Measurements from ENCODE around the gene ATRX.

Gene ATRX

DNA sequence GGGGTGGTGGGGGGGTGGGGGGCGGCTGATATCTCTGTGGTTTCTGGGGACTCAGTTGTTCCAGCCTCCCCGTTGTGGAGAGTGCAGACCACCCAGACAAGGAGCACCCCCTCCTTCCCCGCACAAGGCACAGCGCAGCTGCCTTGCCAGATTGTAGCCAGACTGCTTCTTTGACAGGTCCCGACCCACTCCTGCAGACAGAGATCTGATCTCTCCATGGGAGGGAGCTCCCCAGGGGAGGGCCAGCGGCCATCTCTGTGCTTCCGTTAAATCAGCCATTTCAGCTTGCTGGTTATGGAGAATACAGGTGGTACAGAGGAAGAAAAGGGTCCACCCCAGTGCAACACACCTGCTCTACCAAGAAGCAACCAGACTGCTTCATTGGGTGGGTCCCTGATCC lies 258.0 kb downstream of the ATRX start:
- DNase-seq (ENCODE audit: extremely low read depth, low read depth) = no peak
- H3K4me3 ChIP-seq (replicated peaks; ENCODE audit: low read depth, low read length) = no peak overlapping the region
- TF ChIP-seq, protein P1, sequence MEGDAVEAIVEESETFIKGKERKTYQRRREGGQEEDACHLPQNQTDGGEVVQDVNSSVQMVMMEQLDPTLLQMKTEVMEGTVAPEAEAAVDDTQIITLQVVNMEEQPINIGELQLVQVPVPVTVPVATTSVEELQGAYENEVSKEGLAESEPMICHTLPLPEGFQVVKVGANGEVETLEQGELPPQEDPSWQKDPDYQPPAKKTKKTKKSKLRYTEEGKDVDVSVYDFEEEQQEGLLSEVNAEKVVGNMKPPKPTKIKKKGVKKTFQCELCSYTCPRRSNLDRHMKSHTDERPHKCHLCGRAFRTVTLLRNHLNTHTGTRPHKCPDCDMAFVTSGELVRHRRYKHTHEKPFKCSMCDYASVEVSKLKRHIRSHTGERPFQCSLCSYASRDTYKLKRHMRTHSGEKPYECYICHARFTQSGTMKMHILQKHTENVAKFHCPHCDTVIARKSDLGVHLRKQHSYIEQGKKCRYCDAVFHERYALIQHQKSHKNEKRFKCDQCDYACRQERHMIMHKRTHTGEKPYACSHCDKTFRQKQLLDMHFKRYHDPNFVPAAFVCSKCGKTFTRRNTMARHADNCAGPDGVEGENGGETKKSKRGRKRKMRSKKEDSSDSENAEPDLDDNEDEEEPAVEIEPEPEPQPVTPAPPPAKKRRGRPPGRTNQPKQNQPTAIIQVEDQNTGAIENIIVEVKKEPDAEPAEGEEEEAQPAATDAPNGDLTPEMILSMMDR (IDR thresholded peaks at IDR 0.05; ENCODE audit: low read depth, low read length, missing control alignments) = no peak

DNA sequence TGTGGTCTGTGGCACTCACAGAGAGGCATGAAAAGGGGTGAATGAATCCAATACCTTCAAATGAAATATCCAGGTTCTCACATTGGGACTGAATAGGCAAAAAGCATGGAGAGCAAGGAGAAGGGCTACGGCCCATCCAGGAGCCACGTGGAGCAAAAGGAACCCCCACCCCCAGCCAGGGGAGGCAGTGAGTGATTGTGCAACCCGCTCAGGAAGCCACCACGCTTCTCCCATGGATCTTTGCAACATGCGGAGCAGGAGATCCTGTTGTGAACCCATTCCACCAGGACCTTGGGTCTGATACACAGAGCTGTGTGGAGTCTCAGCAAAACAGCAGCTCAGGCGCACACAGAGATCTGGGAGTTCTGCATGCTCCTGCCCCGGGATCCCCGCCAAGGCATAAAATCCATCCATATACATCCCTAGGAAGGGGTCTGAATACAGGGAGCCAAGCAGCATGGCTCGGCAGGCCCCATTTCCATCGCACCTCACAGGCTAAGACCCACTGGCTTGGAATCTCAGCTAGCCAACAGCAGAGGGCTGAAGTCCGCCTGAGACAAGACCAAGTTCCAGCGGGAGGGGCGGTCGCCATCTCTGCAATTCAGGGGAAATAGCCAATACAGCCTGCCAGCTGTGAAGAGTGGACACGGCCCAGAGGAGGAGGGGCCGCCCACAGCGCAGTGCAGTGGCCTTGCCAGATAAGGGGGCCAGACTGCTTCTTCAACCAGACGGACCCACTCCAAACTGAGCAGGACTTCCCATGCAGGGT lies 258.6 kb downstream of the ATRX start:
- TF ChIP-seq, protein P1 (IDR thresholded peaks at IDR 0.05; ENCODE audit: low read depth, low read length, missing control alignments) = no peak
- no peak overlapping the region for H3K4me3 ChIP-seq (replicated peaks; ENCODE audit: low read depth, low read length)
- DNase-seq (ENCODE audit: extremely low read depth, low read depth) = no peak

DNA sequence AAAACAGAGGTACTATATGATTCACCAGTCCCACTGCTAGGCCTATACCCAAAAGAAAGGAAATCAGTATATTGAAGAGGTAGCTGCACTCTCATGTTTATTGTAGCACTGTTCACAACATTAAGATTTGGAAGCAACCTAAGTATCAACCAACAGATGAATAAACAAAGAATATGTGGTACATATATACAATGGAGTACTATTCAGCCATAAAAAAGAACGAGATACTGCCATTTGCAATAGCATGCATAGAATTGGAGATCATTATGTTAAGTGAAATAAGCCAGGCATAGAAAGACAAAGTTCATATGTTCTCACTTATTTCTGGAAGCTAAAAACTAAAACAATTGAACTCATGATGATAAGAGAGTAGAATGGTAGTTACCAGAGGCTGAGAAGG lies 266.3 kb downstream of the ATRX start:
- no peak for DNase-seq (ENCODE audit: extremely low read depth, low read depth)
- TF ChIP-seq, protein P1 (IDR thresholded peaks at IDR 0.05; ENCODE audit: low read depth, low read length, missing control alignments) = no peak
- no peak overlapping the region for H3K4me3 ChIP-seq (replicated peaks; ENCODE audit: low read depth, low read length)

DNA sequence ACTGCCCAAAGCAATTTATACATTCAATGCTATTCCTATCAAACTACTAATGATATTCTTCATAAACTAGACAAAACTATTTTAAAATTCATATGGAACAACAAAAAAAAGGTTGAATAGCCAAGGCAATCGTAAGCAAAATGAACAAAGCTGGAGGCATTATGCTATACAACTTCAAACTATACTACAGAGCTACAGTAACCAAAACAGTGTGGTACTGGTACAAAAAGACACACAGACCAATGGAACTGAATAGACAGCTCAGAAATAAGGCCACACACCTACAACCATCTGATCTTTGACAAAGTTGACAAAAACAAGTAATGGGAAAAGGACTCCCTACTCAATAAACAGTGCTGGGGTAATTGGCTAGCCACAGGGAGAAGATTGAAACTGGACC lies 271.8 kb downstream of the ATRX start:
- TF ChIP-seq, protein P1 (IDR thresholded peaks at IDR 0.05; ENCODE audit: low read depth, low read length, missing control alignments) = no peak
- no peak for DNase-seq (ENCODE audit: extremely low read depth, low read depth)
- H3K4me3 ChIP-seq (replicated peaks; ENCODE audit: low read depth, low read length) = no peak overlapping the region

DNA sequence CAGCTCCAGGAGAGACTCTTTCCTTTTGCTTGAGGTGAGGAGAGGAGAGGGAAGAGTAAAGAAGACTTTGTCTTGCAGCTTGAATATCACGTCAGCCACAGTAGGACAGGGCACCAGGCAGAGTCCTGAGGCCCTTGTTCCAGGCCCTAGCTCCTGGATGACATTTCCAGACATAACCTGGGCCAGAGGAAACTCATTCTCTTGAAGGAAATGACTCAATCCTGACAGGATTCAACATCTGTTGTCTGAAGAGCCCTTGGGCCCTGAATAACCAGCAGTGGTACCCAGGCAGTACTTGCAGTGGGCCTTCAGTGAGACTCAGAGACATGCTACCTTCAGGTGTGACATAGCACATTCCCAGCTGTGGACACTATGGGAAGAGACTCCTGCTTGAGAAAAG lies 276.0 kb downstream of the ATRX start:
- no peak for DNase-seq (ENCODE audit: extremely low read depth, low read depth)
- no peak overlapping the region for H3K4me3 ChIP-seq (replicated peaks; ENCODE audit: low read depth, low read length)
- TF ChIP-seq, protein P1 (IDR thresholded peaks at IDR 0.05; ENCODE audit: low read depth, low read length, missing control alignments) = no peak

DNA sequence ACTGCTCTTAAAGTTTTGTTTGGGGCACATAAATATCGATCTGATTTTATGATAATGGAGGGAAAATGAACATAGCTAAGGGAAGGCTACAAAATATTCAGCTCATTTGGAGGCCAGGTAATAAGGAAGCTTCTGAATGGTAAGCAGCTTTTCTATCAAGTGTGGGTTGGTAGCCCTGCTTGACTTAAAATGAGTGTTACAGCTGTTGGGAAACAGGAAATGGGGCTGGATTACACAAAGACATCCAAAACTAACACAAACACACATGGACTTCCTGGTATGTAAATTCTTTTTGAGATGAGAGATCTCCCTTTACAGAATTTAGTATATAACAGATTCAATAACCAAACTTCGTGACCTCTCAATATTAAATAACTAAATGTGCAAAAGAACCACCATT lies 280.8 kb downstream of the ATRX start:
- no peak overlapping the region for H3K4me3 ChIP-seq (replicated peaks; ENCODE audit: low read depth, low read length)
- DNase-seq (ENCODE audit: extremely low read depth, low read depth) = no peak
- TF ChIP-seq, protein P1 (IDR thresholded peaks at IDR 0.05; ENCODE audit: low read depth, low read length, missing control alignments) = no peak

Measured in HFF-Myc (cell line).